ENCODE data around the gene SDK1. TPM values are rescaled to one million over a fixed set of nuclear protein-coding genes. Genes with fewer than 3 reads are reported as not detected.

SDK1 gene
- total and polyA plus RNA-seq, 2 donors (not counting 3 experiments of a cell fraction or from before 2014, with no cell fraction given), result 1.6 to 3.9 TPM

DNA sequence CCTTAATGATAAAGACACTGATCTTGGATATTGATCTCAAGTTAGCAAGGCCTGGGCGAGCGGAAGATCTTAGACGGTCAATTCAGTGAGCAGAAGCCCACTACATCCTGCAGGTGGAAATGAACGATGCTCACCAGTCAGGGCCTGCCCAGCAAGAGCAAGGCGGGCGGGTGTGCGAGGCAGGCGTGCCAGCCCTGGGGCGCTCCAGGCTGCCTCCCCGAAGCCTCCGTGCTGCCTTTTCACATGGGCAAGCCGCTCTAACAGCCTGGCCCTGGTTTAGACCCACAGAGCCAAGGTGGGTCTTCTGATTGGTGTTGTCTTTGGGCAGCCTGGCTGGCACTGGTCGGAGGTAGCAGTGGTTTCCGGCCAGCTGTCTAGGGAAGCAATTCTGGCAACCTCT, 906.0 kb downstream of the SDK1 start:
- no peak overlapping the region for H3K4me2 ChIP-seq (ENCODE audit: insufficient read depth, low read length)
- H3K4me3 ChIP-seq (replicated peaks in 1 of 3; ENCODE audit: insufficient read depth in 1 of 3, low read depth in 1 of 3, low read length in 3 of 3), result no peak overlapping the region
- BruUV-seq (replicated peaks), result no TSS peak
- H3K79me2 ChIP-seq (ENCODE audit: control insufficient read depth, insufficient read depth, low read length), result no peaks in the 10 kb centered on the region
- TF ChIP-seq POLR2AphosphoS5 (IDR thresholded peaks at IDR 0.05; ENCODE audit: insufficient read depth, low read depth, low read length) (no peak), JUN (IDR thresholded peaks at IDR 0.05; ENCODE audit: borderline replicate concordance, insufficient read depth, insufficient read length, low read depth) (no peak), POLR2A (IDR thresholded peaks at IDR 0.05; ENCODE audit: low read depth, low read length) (no peak), GATA2 (IDR thresholded peaks at IDR 0.05; ENCODE audit: insufficient read depth, insufficient read length, low read depth, low read length) (no peak), FOS (IDR thresholded peaks at IDR 0.05; ENCODE audit: borderline replicate concordance, insufficient read depth, low read length) (no peak), EZH2 (IDR thresholded peaks at IDR 0.05; ENCODE audit: borderline replicate concordance, low read depth, low read length, severe bottlenecking) (no peak), MYC (IDR thresholded peaks at IDR 0.05; ENCODE audit: low read depth, low read length) (no peak)
- TF ChIP-seq, protein P1, sequence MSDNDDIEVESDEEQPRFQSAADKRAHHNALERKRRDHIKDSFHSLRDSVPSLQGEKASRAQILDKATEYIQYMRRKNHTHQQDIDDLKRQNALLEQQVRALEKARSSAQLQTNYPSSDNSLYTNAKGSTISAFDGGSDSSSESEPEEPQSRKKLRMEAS (IDR thresholded peaks at IDR 0.05; ENCODE audit: insufficient read depth, insufficient read length), result no peak
- TF ChIP-seq, protein P2, sequence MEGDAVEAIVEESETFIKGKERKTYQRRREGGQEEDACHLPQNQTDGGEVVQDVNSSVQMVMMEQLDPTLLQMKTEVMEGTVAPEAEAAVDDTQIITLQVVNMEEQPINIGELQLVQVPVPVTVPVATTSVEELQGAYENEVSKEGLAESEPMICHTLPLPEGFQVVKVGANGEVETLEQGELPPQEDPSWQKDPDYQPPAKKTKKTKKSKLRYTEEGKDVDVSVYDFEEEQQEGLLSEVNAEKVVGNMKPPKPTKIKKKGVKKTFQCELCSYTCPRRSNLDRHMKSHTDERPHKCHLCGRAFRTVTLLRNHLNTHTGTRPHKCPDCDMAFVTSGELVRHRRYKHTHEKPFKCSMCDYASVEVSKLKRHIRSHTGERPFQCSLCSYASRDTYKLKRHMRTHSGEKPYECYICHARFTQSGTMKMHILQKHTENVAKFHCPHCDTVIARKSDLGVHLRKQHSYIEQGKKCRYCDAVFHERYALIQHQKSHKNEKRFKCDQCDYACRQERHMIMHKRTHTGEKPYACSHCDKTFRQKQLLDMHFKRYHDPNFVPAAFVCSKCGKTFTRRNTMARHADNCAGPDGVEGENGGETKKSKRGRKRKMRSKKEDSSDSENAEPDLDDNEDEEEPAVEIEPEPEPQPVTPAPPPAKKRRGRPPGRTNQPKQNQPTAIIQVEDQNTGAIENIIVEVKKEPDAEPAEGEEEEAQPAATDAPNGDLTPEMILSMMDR (IDR thresholded peaks at IDR 0.05; ENCODE audit: extremely low read depth in 1 of 2, insufficient read depth in 1 of 2, low read depth in 1 of 2, low read length in 2 of 2), result no peak
- intact Hi-C loops (cut with micrococcal nuclease) (no loop called here), dilution Hi-C loops (cut with MboI; ENCODE audit: extremely low pct_ligation_motif_present, low sequenced_read_pairs) (no loop called here)
- CTCF ChIA-PET, result no interaction called here
- DNase-seq (ENCODE audit: low read depth, low spot score) (no peak), FAIRE-seq (no peak)
- peaks cover under 1% of the 10 kb centered on the region for H3K9me3 ChIP-seq (replicated peaks; ENCODE audit: control insufficient read depth, insufficient read depth, low read length)
- POLR2A ChIA-PET, result no interaction called here
- H3K9ac ChIP-seq (replicated peaks; ENCODE audit: extremely low read depth, insufficient read depth, low read length), result no peak overlapping the region
- H3K9me1 ChIP-seq (replicated peaks; ENCODE audit: control insufficient read depth, extremely low read depth, insufficient read depth, low read length), result no peaks in the 10 kb centered on the region
- H3K27me3 ChIP-seq (ENCODE audit: control insufficient read depth in 2 of 2, insufficient read depth in 2 of 2, low read length in 2 of 2), result no peaks in the 10 kb centered on the region
- H3K4me1 ChIP-seq (ENCODE audit: control insufficient read depth, extremely low read depth, insufficient read depth, low read length), result no peaks in the 10 kb centered on the region
- H3K27ac ChIP-seq (ENCODE audit: insufficient read depth, low read depth, low read length), result no peak overlapping the region
- no peaks in the 10 kb centered on the region for H4K20me1 ChIP-seq (replicated peaks; ENCODE audit: control insufficient read depth, extremely low read depth, insufficient read depth, low read length)
- no peaks in the 10 kb centered on the region for H3K36me3 ChIP-seq (ENCODE audit: control insufficient read depth in 2 of 2, extremely low read depth in 1 of 2, insufficient read depth in 2 of 2, low read length in 2 of 2)
- no peak overlapping the region for H2AFZ ChIP-seq (ENCODE audit: low read depth, low read length)

All from endothelial cell of umbilical vein (primary cell).